ENCODE results near the gene LRRC74B.
"Not testable (repeated sequence)": the region's sequence is repeated elsewhere in the genome, so short reads cannot be mapped to it uniquely, and the experiment has no call there.

The LRRC74B gene

DNA sequence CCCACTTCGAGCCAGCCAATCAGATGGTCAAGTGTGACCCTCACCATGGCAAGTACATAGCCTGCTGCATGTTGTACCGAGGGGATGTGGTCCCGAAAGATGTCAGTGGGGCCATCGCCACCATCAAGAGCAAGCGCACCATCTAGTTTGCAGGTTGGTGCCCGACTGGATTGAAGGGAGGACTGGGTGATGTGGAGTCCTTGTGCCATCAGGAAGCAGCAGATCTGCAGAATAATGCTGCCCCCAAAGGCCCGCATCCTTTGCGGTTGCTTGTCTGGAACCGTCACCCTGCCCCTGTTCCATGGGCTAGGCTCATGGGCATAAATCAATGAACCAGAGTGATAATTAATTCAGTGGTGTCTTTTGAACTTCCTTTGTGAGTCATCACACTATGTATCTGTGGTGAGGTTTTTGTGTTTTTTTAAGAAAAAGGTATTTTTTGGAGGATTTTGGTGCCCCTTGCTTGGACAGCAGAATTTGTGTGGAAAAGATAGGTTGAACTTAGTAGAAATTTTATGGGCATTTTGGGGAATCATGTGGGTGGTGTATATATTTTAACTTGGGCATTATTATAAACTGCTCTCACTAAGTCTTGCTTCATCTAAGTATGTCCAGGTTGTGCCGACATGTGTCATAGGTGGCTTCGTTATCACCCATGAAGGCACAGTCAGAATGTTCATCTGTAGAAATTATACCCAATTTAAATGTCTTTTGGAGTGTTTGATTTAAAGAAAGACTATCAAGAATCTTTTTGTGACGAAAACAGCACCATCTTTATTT, 22.3 kb downstream of the LRRC74B start:
- no peak overlapping the region for H3K27ac Mint-ChIP-seq
- ATAC-seq (ENCODE audit: low read depth) (no peak), DNase-seq (ENCODE audit: low spot score in 2 of 2) (no peak)
- no peaks in the 10 kb centered on the region for H3K36me3 Mint-ChIP-seq
- H3K27me3 Mint-ChIP-seq: peaks cover 2% of the 10 kb centered on the region
- H3K9me3 Mint-ChIP-seq: no peaks in the 10 kb centered on the region
- no peak overlapping the region for H3K4me3 Mint-ChIP-seq
- H3K4me1 Mint-ChIP-seq: peaks cover 5% of the 10 kb centered on the region

DNA sequence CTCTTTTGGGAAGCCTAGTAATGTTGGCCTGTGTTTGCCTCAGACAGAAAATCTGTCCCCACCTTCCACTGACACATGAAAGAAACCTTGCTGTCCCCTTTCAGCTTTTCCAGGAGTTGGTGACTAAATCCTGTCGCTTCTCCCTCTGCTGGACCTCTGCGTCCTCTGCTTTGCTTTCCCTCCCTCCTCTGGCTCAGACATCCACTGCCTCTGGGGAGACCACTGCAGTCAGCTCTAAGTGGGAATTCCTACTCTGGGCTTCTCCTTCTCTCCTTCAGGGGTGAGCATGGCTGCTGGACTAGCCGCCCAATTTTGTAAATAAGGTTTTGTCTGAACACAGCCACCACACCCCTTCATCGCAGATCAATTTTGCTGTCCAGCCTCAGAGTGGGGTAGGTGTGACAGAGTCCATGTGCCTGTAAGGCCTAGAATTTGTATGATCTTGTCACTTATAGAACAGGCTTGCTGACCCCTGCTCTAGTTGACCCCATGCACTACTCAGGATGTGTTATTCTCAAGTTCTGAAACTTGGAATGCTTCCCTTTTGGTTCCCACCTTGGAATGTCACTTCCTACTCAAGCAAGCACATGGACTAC, 23.0 kb downstream of the LRRC74B start:
- Mint-ChIP-seq H3K27me3 (peaks cover 4% of the 10 kb centered on the region), H3K4me3 (no peak overlapping the region), H3K9me3 (no peaks in the 10 kb centered on the region), H3K36me3 (no peaks in the 10 kb centered on the region), H3K4me1 (peaks cover 5% of the 10 kb centered on the region), H3K27ac (no peak overlapping the region)
- no peak for DNase-seq (ENCODE audit: low spot score in 2 of 2)
- ATAC-seq (ENCODE audit: low read depth): no peak

DNA sequence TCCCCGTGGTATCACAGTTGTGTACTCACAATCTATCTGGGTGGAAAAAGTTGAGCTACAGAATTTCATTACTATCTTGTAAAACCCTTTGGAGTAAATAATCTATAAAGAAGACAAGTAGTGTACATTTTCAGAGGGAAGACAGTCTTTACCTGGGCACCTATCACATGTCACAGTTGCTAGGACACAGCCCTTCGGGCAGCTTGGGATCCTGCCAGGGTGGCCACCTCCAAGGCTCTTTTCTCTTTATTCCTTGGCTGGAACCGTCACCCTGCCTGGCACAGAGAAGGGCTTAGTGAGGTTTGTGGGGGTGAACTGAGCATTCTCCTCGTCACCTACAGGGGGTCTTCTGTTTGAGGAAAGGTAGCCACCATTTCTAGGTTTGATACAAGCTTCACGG, 23.6 kb downstream of the LRRC74B start:
- Mint-ChIP-seq H3K36me3 (no peaks in the 10 kb centered on the region), H3K4me1 (peaks cover 5% of the 10 kb centered on the region), H3K4me3 (no peak overlapping the region), H3K27me3 (peaks cover 4% of the 10 kb centered on the region), H3K9me3 (no peaks in the 10 kb centered on the region), H3K27ac (no peak overlapping the region)
- DNase-seq (ENCODE audit: low spot score in 2 of 2): no peak
- no peak for ATAC-seq (ENCODE audit: low read depth)

DNA sequence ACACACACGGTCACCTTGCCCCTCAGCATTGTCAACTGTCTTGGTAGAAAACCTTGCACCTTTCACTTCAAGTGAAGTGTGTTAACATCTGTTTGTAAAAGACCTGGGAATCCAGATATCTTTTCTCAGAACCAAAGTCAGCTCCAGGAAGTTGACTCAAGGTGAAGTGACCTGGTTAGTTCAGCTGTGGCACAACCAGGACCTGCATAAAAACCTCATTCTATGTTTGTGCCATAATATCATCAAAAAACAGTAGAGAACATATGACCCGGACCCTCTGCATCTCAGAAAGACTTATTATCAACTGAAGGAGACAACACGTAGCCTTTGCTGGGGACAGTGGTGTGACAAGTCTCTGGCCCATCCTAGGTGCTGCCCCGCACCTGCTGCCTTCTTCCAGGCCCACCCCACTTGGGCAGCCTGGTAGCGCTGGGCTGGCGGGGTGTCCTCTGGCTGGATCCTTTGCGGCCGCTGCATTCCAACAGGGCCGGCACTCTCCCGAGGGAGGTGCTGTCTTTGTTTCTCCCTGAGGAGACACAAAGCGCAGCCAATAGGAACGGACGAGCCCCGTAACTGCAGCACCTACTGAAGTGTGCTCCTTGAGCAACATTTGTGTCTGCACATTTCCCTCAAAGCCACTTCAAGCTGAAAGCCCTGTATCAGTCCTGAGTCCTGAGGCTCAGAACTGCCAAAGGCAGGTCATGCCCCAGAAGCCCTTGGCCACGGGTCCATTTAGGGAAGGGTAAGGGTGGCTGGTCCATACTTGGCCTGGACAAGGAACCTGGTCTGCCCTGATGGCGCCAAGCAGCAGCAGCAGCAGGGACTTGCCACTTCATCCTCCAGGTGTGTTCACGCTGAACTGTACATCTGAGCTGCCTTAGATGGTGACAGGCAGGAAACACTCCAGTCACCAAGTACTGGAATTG, 25.2 kb downstream of the LRRC74B start:
- H3K4me3 Mint-ChIP-seq: no peak overlapping the region
- ATAC-seq (ENCODE audit: low read depth) (no peak), DNase-seq (ENCODE audit: low spot score in 2 of 2) (no peak)
- no peaks in the 10 kb centered on the region for H3K4me1 Mint-ChIP-seq
- H3K36me3 Mint-ChIP-seq: no peaks in the 10 kb centered on the region
- H3K27ac Mint-ChIP-seq: no peak overlapping the region
- no peaks in the 10 kb centered on the region for H3K9me3 Mint-ChIP-seq
- H3K27me3 Mint-ChIP-seq: peaks cover 6% of the 10 kb centered on the region

DNA sequence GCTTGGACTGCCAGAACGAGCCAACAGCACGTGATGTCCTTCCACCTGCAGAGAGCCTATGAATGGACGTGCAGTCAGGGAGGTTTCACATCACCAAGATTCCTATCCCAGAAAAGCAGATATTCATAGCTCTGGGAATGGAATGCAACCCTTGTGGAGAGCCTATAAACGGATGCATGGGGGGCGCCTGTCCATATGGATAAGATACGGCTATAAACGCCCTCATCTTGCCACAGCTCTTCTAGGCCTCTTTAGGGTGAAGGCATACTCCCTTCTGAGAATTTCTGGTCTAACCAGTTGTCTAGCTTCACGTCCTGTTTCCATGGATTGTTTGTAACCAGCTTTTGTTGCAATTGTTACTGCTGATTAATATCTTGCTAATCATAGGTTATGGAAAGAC, 26.1 kb downstream of the LRRC74B start:
- H3K4me1 Mint-ChIP-seq; H3K36me3 Mint-ChIP-seq; H3K4me3 Mint-ChIP-seq; H3K27me3 Mint-ChIP-seq; H3K27ac Mint-ChIP-seq; H3K9me3 Mint-ChIP-seq; ATAC-seq (ENCODE audit: low read depth); DNase-seq (ENCODE audit: low spot score in 2 of 2): not testable (repeated sequence)

DNA sequence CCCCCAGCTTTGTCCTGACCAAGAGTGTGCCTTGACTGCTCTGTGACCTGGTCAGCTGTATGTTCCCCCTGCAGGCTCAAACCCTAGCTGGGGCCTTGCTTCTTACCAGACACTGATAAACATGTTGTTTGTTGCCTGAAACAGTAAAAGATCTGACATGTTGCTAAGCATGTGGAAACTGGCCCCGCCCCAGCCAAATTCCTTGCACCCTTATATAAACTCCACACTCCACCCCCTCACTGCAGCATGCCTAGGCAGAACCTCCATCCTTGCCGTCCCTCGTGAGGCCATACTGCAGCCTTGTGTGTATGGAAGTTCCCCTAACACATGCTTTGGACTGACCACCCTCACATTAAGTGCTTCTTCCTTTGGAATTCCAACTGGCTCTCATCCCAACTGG, 27.3 kb downstream of the LRRC74B start:
- Mint-ChIP-seq H3K4me3 (no peak overlapping the region), H3K36me3 (no peaks in the 10 kb centered on the region), H3K4me1 (no peaks in the 10 kb centered on the region), H3K27me3 (peaks cover 8% of the 10 kb centered on the region), H3K27ac (no peak overlapping the region), H3K9me3 (no peaks in the 10 kb centered on the region)
- ATAC-seq (ENCODE audit: low read depth): no peak
- no peak for DNase-seq (ENCODE audit: low spot score in 2 of 2)

DNA sequence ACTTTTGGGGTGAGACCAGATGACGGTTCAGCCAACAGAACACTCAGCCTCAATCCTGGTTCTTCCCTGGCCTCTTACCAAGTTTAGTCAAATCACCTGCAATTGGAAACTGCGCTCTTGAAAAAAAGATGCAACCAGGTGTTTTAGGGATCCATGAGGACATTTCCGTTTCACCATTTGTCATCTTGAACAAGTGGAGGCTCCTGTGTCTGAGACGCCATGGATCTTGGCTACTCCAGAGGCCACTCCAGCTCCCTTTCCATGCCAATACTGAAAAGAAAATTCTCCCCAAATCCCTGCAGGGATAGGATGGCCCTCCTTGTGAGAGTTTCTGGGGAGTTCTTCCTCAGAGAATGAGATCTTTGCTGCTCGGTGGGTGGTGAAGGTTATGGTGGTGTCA, 27.7 kb downstream of the LRRC74B start:
- no peak for DNase-seq (ENCODE audit: low spot score in 2 of 2)

DNA sequence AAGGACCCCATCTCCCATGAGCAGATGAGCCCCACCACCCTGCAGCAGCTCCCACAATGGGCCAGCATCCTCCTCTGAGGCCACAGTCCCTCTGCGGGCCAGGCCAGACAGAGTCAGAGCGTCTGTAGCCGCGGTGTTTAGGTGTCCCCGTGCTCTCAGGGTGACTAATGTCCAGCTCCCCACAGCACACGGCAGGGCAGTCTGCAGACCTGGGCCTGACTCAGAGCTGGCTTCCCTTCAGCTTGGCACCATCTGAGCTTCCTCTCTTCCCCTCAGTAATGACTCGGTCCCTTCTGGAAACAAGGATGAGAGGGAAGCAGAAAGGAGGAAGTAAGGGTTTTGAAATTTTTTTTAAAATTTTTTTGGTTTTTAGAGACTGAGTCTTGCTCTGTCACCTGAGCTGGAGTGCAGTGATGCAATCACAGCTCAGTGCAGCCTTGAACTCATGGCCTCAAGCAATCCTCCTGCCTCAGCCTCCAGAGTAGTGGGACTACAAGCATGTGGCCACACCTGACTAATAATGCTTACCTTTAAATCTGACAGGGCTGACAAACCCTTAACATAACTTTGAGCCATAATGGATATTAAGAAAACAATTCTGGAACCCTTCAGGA, 28.5 kb downstream of the LRRC74B start:
- DNase-seq (ENCODE audit: low spot score in 2 of 2): no peak
- no peaks in the 10 kb centered on the region for H3K4me1 Mint-ChIP-seq
- ATAC-seq (ENCODE audit: low read depth): no peak
- H3K9me3 Mint-ChIP-seq: no peaks in the 10 kb centered on the region
- H3K27ac Mint-ChIP-seq: no peak overlapping the region
- H3K4me3 Mint-ChIP-seq: no peak overlapping the region
- peaks cover 13% of the 10 kb centered on the region for H3K27me3 Mint-ChIP-seq
- H3K36me3 Mint-ChIP-seq: no peaks in the 10 kb centered on the region

More for the DNA sequence above, 27.7 kb downstream of the LRRC74B start:
- no peak overlapping the region for H3K4me3 Mint-ChIP-seq
- H3K27ac Mint-ChIP-seq: no peak overlapping the region
- no peaks in the 10 kb centered on the region for H3K36me3 Mint-ChIP-seq
- no peaks in the 10 kb centered on the region for H3K4me1 Mint-ChIP-seq
- peaks cover 10% of the 10 kb centered on the region for H3K27me3 Mint-ChIP-seq
- ATAC-seq (ENCODE audit: low read depth): no peak
- H3K9me3 Mint-ChIP-seq: no peaks in the 10 kb centered on the region

DNA sequence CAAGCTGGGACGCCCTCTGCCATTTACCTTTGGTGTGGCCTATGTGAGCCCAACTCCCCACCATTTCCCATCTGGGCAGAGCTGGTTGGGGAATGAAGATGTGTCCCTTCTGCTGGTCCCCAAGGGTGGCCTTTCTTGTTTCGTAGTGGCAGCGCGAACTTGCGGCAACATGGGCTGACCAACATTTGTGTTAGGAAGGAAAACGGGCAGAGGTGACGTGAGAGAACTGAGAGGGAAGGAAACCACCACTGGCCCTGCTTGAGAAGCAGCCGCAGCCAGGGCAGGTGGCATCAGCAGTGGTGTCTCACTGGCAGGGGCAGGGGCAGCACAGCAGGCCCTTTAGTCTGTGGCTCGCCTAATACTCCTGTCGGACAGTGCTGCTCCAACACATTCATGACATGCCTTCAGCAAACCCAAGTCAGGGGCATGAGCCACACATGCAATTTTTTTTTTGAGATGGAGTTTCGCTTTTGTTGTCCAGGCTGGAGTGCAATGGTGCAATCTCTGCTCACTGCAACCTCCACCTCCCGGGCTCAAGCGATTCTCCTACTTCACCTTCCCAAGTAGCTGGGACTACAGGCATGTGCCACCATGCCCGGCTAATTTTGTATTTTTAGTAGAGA, 29.9 kb downstream of the LRRC74B start:
- DNase-seq (ENCODE audit: low spot score in 2 of 2) (no peak), ATAC-seq (ENCODE audit: low read depth) (no peak)
- Mint-ChIP-seq H3K4me1 (no peaks in the 10 kb centered on the region), H3K36me3 (no peaks in the 10 kb centered on the region), H3K4me3 (no peak overlapping the region), H3K27ac (no peak overlapping the region), H3K9me3 (no peaks in the 10 kb centered on the region), H3K27me3 (peaks cover 11% of the 10 kb centered on the region)

DNA sequence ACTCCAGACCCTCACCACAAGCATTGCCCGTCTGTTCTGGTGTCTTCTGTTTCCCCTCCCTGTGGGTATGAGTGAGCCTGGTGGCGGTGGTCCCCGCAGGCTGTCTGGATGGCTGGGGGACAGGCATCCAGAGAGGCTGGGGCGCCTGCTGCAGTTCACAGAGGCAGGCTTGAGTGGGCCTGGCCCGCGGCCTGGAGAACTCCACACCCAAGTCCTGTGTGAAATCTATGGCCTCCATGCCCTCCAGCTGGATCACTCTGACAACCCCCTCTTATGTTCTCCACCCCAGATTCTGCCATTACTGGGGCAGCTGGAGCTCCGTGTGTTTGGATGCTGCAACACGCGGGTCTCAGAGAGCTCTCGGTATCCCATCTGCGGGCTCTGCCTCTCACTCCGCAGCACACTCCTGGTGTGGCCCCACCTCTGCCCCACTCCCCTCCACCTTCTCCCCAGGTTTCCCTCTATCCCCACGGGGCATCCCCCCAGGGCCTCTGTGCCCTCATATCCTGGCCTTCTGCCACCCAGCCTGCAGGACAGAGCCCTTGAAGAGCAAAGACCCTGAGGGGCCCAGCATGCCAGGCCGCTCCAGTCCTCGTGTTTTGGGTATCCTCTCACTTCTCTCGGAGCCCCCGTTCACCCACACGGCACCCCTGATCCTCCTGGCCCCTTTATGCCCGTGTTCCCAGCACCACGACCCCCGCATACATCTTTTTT, 31.3 kb downstream of the LRRC74B start:
- DNase-seq (ENCODE audit: low spot score in 2 of 2): no peak
- no peaks in the 10 kb centered on the region for H3K4me1 Mint-ChIP-seq
- H3K27me3 Mint-ChIP-seq: peaks cover 12% of the 10 kb centered on the region
- no peak overlapping the region for H3K27ac Mint-ChIP-seq
- H3K9me3 Mint-ChIP-seq: no peaks in the 10 kb centered on the region
- no peaks in the 10 kb centered on the region for H3K36me3 Mint-ChIP-seq
- H3K4me3 Mint-ChIP-seq: no peak overlapping the region
- no peak for ATAC-seq (ENCODE audit: low read depth)

DNA sequence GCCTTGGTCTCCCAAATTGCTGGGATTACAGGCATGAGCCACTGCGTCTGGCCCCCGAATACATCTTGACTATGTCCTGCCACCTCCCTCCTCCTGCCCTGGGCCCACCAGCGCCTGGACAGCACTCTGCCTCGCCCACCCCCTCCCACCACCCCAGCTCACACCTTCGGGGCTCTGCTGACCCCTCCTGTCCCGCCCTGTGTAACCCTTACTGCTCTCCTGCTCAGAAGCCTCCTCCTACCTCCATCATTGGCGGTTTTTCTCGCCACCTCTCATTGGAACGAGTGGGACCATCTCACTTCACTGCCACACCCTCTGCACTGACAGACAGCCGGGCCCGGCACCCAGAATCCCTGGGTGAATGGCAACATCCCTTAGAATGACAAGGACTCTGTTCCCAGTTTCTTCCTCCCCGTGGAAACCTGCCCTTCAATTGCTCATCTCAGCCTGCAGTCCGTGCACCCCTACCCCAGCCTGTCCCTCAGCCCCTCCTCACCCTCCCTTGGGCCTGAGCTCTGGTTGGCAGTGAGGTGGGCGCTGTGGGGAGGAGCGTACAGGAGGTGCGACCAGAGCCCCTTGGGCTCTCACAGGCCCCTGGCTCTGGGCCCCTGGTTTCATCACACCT, 32.2 kb downstream of the LRRC74B start:
- H3K27me3 Mint-ChIP-seq: peaks cover 12% of the 10 kb centered on the region
- H3K36me3 Mint-ChIP-seq: no peaks in the 10 kb centered on the region
- DNase-seq (ENCODE audit: low spot score in 2 of 2) (no peak), ATAC-seq (ENCODE audit: low read depth) (no peak)
- H3K9me3 Mint-ChIP-seq: no peaks in the 10 kb centered on the region
- no peaks in the 10 kb centered on the region for H3K4me1 Mint-ChIP-seq
- no peak overlapping the region for H3K4me3 Mint-ChIP-seq
- no peak overlapping the region for H3K27ac Mint-ChIP-seq

DNA sequence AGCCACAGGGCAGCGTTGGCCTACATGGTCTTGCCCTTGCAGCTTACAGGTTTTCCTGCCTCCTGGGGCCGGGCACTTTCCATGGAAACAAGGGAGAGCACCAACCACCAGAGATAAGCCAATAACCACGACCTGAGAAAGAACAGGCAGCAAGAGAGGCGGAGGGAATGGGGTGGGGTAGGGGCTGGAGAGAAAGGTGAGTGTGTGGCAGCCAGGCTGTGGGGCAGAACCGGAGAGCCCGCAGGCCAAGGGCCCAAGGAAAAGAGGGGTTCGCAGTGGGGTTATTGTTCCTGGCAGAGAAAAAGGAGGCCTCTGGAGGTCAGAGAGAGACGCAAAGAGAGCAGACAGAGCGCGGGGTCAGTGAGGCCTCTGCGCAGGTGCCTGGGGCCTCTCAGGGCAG, 33.2 kb downstream of the LRRC74B start:
- DNase-seq (ENCODE audit: low spot score in 2 of 2): no peak
- no peak overlapping the region for H3K27ac Mint-ChIP-seq
- peaks cover 11% of the 10 kb centered on the region for H3K27me3 Mint-ChIP-seq
- no peak overlapping the region for H3K4me3 Mint-ChIP-seq
- H3K36me3 Mint-ChIP-seq: no peaks in the 10 kb centered on the region
- ATAC-seq (ENCODE audit: low read depth): no peak
- H3K4me1 Mint-ChIP-seq: no peaks in the 10 kb centered on the region
- no peaks in the 10 kb centered on the region for H3K9me3 Mint-ChIP-seq

DNA sequence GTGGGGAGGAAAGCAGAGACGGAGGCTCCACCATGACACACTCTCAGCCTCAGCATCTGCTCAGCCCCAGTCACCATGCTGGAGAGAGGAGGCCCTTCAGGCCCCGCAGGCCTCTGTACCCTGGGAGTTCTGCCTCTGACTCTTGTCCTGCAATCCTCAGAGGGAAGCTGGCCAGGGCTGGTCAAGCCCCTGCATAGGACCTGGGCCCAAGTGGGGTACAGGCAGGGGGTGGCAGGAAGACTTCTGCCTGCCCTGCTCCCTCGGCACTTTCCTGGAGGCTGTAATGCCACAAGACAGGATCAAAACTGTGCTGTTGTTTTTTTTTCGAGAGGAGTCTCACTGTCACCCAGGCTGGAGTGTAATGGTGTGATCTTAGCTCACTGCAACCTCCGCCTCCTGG, 33.7 kb downstream of the LRRC74B start:
- Mint-ChIP-seq H3K9me3 (no peaks in the 10 kb centered on the region), H3K36me3 (no peaks in the 10 kb centered on the region), H3K27me3 (peaks cover 11% of the 10 kb centered on the region), H3K27ac (no peak overlapping the region), H3K4me3 (no peak overlapping the region), H3K4me1 (no peaks in the 10 kb centered on the region)
- DNase-seq (ENCODE audit: low spot score in 2 of 2) (no peak), ATAC-seq (ENCODE audit: low read depth) (no peak)
